ENCODE data around the gene POC1A. TPM values are rescaled to one million over a fixed set of nuclear protein-coding genes. Genes with fewer than 3 reads are reported as not detected.
A peak's percentile ranks its signal among the peaks of the same experiment; 100 is the strongest.

POC1A gene
- total RNA-seq, 1 donor from 2014 or later: 2.4 TPM

DNA sequence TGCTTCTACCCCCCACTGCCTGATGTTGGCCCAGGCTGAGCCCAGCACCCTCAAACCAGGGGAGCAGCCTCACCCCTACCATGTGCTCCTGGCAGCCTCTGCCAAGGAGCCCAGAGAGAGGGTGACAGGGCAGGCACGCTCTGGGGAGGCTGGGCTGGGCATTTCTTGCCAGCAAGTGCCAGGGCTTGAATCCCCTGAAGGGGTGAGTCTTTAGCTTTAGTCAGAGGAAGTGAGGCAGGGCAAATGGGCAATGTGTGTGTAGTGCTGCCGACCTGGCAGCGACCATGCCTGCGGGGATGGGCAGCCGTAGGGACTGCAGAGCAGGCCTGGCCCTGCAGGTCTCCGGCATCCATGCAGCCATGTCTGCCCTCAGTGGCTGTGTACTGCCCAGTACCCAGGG, 116.0 kb downstream of the POC1A start:
- DNase-seq (no peak), ATAC-seq (ENCODE audit: low read depth) (no peak)
- ChIA-PET POLR2A (no interaction called here), CTCF (no interaction called here)
- no peak overlapping the region for H3K27ac Mint-ChIP-seq
- peaks cover 2% of the 10 kb centered on the region for H3K27me3 Mint-ChIP-seq
- H3K4me3 Mint-ChIP-seq: no peak overlapping the region
- H3K36me3 Mint-ChIP-seq (ENCODE audit: low read depth): no peaks in the 10 kb centered on the region
- intact Hi-C loops (cut with micrococcal nuclease): no loop called here
- H3K9me3 Mint-ChIP-seq: no peaks in the 10 kb centered on the region
- H3K4me1 Mint-ChIP-seq: peaks cover 4% of the 10 kb centered on the region
- no peak for TF ChIP-seq CTCF (IDR thresholded peaks at IDR 0.05)

GRCh38 chr3:52037291-52037690, 116.9 kb downstream of the POC1A start:
- peaks cover 2% of the 10 kb centered on the region for H3K27me3 Mint-ChIP-seq
- H3K4me1 Mint-ChIP-seq: peaks cover 4% of the 10 kb centered on the region
- ChIA-PET POLR2A (no interaction called here), CTCF (no interaction called here)
- no peak for TF ChIP-seq CTCF (IDR thresholded peaks at IDR 0.05)
- H3K27ac Mint-ChIP-seq: no peak overlapping the region
- no peaks in the 10 kb centered on the region for H3K36me3 Mint-ChIP-seq (ENCODE audit: low read depth)
- no peaks in the 10 kb centered on the region for H3K9me3 Mint-ChIP-seq
- intact Hi-C loops (cut with micrococcal nuclease): no loop called here
- DNase-seq (no peak), ATAC-seq (ENCODE audit: low read depth) (no peak)
- no peak overlapping the region for H3K4me3 Mint-ChIP-seq

GRCh38 chr3:52036829-52037228, 117.4 kb downstream of the POC1A start:
- Mint-ChIP-seq H3K27ac (no peak overlapping the region), H3K4me1 (peaks cover 4% of the 10 kb centered on the region), H3K4me3 (no peak overlapping the region), H3K36me3 (ENCODE audit: low read depth) (no peaks in the 10 kb centered on the region), H3K27me3 (peaks cover 2% of the 10 kb centered on the region), H3K9me3 (no peaks in the 10 kb centered on the region)
- ATAC-seq (ENCODE audit: low read depth): no peak
- no peak for DNase-seq
- ChIA-PET POLR2A (interaction anchor here (0.8 kb wide), 1 partner anchor 19 kb away, joined by 3 read pairs; the partner anchor contains the start of gene DUSP7), CTCF (interaction anchor here (1.3 kb wide), 1 partner anchor 20 kb away, joined by 3 read pairs; no protein-coding TSS in a partner anchor)
- intact Hi-C loops (cut with micrococcal nuclease): no loop called here
- no peak for TF ChIP-seq CTCF (IDR thresholded peaks at IDR 0.05)

DNA sequence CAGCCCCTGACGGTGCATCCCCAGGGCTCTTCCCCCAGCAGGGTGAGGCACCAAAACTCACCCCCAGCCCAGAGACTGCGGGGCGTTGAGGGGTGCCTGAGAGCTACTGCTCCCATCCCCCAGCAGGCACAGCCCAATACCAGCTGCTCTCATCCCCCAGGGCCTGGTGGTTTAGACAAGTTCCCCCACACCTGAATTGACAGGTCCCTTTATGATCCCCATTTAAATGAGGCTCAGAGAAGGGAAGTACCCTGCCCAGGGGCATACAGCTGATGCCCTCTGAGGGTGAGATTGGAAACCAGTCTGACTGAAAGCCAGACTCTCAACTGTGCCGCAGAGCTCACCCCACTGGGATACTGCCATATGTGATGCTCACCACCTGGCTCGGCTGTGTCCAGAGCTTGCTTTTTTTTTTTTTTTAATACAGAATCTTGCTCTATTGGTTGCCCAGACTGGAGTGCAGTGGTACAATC, 118.0 kb downstream of the POC1A start:
- H3K27me3 Mint-ChIP-seq: peaks cover 2% of the 10 kb centered on the region
- ChIA-PET POLR2A (interaction anchor here (0.6 to 0.9 kb wide), 4 partner anchors 12 to 536 kb away, joined by 3 to 6 read pairs (median 4); partner anchors contain the start of genes DCAF1 and DUSP7), CTCF (interaction anchor here (1.3 kb wide), 1 partner anchor 21 kb away, joined by 3 read pairs; no protein-coding TSS in a partner anchor)
- H3K27ac Mint-ChIP-seq: no peak overlapping the region
- intact Hi-C loops (cut with micrococcal nuclease): no loop called here
- no peaks in the 10 kb centered on the region for H3K9me3 Mint-ChIP-seq
- DNase-seq (no peak), ATAC-seq (ENCODE audit: low read depth) (peak; percentile 86)
- H3K4me3 Mint-ChIP-seq: no peak overlapping the region
- TF ChIP-seq CTCF (IDR thresholded peaks at IDR 0.05): no peak
- H3K4me1 Mint-ChIP-seq: peaks cover 4% of the 10 kb centered on the region
- no peaks in the 10 kb centered on the region for H3K36me3 Mint-ChIP-seq (ENCODE audit: low read depth)

- intact Hi-C loops (cut with micrococcal nuclease): no loop called here
- Mint-ChIP-seq H3K9me3 (no peaks in the 10 kb centered on the region), H3K4me1 (peaks cover 4% of the 10 kb centered on the region), H3K27me3 (peaks cover 2% of the 10 kb centered on the region), H3K27ac (no peak overlapping the region), H3K4me3 (no peak overlapping the region), H3K36me3 (ENCODE audit: low read depth) (no peaks in the 10 kb centered on the region)
- TF ChIP-seq CTCF (IDR thresholded peaks at IDR 0.05): no peak
- CTCF ChIA-PET: no interaction called here
- POLR2A ChIA-PET: no interaction called here
- no peak for DNase-seq
- ATAC-seq (ENCODE audit: low read depth): no peak
These were observed 119.6 kb downstream of the POC1A start for GRCh38 chr3:52034651-52035050.

All from activated B cell treated with CpG ODN at 0.5 μM for 24 hours (primary cell).